Hepatocyte (in vitro differentiated cells): ENCODE data around the gene POGLUT2. TPM values are rescaled to one million over a fixed set of nuclear protein-coding genes. Genes with fewer than 3 reads are reported as not detected.

ENCODE experiments used
- DNase-seq: peaks from one replicate; pipeline ENCODE4 v3.0.0-alpha.2; 2016; ENCODE audit warnings: low spot score
- H2AFZ ChIP-seq: fragments of 200-600 bp; sonication (generic); 2 replicates; pipeline ENCODE4 v1.6.0; 2016; ENCODE audit warnings: antibody characterized with exemption, mild to moderate bottlenecking
- H3K27ac ChIP-seq: fragments of 200-600 bp; sonication (generic); 2 replicates; pipeline ENCODE4 v1.5.1; 2016; ENCODE audit warnings: mild to moderate bottlenecking
- H3K27me3 ChIP-seq: fragments of 200-600 bp; sonication (generic); 2 replicates; pipeline ENCODE4 v1.6.1; 2016
- H3K36me3 ChIP-seq: fragments of 200-600 bp; sonication (generic); replicated peaks from 2 replicates; pipeline ENCODE4 v1.5.1; 2016; ENCODE audit warnings: low read depth; ENCODE audit not compliant: insufficient read depth
- H3K4me1 ChIP-seq: fragments of 200-600 bp; sonication (generic); 2 replicates; pipeline ENCODE4 v1.5.1; 2016; ENCODE audit warnings: mild to moderate bottlenecking, moderate library complexity; ENCODE audit not compliant: insufficient read depth
- H3K4me2 ChIP-seq: fragments of 200-600 bp; sonication (generic); 2 replicates; pipeline ENCODE4 v1.6.0; 2016
- H3K4me3 ChIP-seq: fragments of 200-600 bp; sonication (generic); 2 replicates; pipeline ENCODE4 v1.5.1; 2016; ENCODE audit warnings: mild to moderate bottlenecking
- H3K79me2 ChIP-seq: fragments of 200-600 bp; sonication (generic); 2 replicates; pipeline ENCODE4 v1.6.0; 2017; ENCODE audit warnings: mild to moderate bottlenecking
- H3K9me2 ChIP-seq: fragments of 200-600 bp; sonication (generic); replicated peaks from 2 replicates; pipeline ENCODE4 v1.6.0; 2017; ENCODE audit warnings: mild to moderate bottlenecking; ENCODE audit not compliant: insufficient read depth
- H3K9me3 ChIP-seq: fragments of 200-600 bp; sonication (generic); 2 replicates; pipeline ENCODE4 v1.5.1; 2016; ENCODE audit warnings: low read depth, mild to moderate bottlenecking
- H4K20me1 ChIP-seq: fragments of 200-600 bp; sonication (generic); 2 replicates; pipeline ENCODE4 v1.6.0; 2016; ENCODE audit warnings: mild to moderate bottlenecking; ENCODE audit not compliant: insufficient read depth, poor library complexity, severe bottlenecking
- CTCF ChIP-seq: fragments of 200-600 bp; sonication (generic); IDR thresholded peaks from 2 replicates; pipeline ENCODE4 v1.5.1; 2016; ENCODE audit warnings: antibody characterized with exemption, mild to moderate bottlenecking; ENCODE audit not compliant: poor library complexity
- EZH2 ChIP-seq: fragments of 200-600 bp; sonication (generic); IDR thresholded peaks from 2 replicates; pipeline ENCODE4 v1.6.1; 2016; ENCODE audit warnings: antibody characterized with exemption, mild to moderate bottlenecking, borderline replicate concordance
- EZH2phosphoT487 ChIP-seq: fragments of 200-600 bp; sonication (generic); IDR thresholded peaks from one replicate; pipeline ENCODE4 v1.6.1; 2018; ENCODE audit warnings: antibody characterized with exemption, mild to moderate bottlenecking, low read depth, moderate library complexity; ENCODE audit not compliant: unreplicated experiment, severe bottlenecking
- WGBS: methylation state at CpG from one replicate; pipeline ENCODE4 v1.1.6; 2016; ENCODE audit warnings: low lambda C conversion rate; ENCODE audit errors: missing lambda C conversion rate; 5-methylcytosine and 5-hydroxymethylcytosine counted together
- polyA plus RNA-seq: library from polyadenylated mRNA; unstranded; fragments of >200 nt; fragmentation: Nextera tagmentation; extraction: Ambion mirVana; gene quantifications from 2 replicates; pipeline ENCODE4 v1.2.1, GENCODE V29; 2016
- total RNA-seq: library from RNA; depleted of rRNA; stranded (reverse); fragments of >200 nt; gene quantifications from 2 replicates; pipeline ENCODE4 v1.2.3, GENCODE V29; 2014

POGLUT2 gene
- total and polyA plus RNA-seq, 2 experiments from 2014 or later: 18.1 TPM

- Histone ChIP-seq H3K4me3 (no peak overlapping the region), H3K36me3 (no peaks in the 10 kb centered on the region), H3K27ac (no peak overlapping the region), H3K9me3 (no peaks in the 10 kb centered on the region), H3K9me2 (no peaks in the 10 kb centered on the region), H3K79me2 (no peaks in the 10 kb centered on the region), H3K4me2 (no peak overlapping the region), H3K27me3 (peaks cover 3% of the 10 kb centered on the region), H4K20me1 (no peaks in the 10 kb centered on the region), H3K4me1 (no peaks in the 10 kb centered on the region), H2AFZ (no peak overlapping the region)
- TF ChIP-seq EZH2 (no peak), EZH2phosphoT487 (no peak), CTCF (no peak)
- DNase-seq: no peak
- WGBS: 41% methylated on average over 1 of the region's 1 CpG
Observed at GRCh38 chr13:102742101-102742500, 56.7 kb downstream of the POGLUT2 start.

Other genes with a start within 250 kb of the POGLUT2 start
- 42.7 and 47.3 TPM in 2 replicates for gene TPP2, start 202.0 kb downstream of the POGLUT2 start, total RNA-seq
- gene TPP2, start 202.0 kb downstream of the POGLUT2 start, polyA plus RNA-seq: 15.0 and 18.1 TPM in 2 replicates
- not detected in 2 replicates for gene METTL21C, start 103.9 kb downstream of the POGLUT2 start, total RNA-seq
- 0.43 TPM in 1 of 2 replicates, not detected in the other for gene METTL21C, start 103.9 kb downstream of the POGLUT2 start, polyA plus RNA-seq
- 11.3 and 15.4 TPM in 2 replicates for gene TEX30, start 25.2 kb downstream of the POGLUT2 start, total RNA-seq
- gene TEX30, start 25.2 kb downstream of the POGLUT2 start, polyA plus RNA-seq: 14.6 and 20.6 TPM in 2 replicates
- 23.4 and 33.5 TPM in 2 replicates for gene BIVM, start 143 bp upstream of the POGLUT2 start, total RNA-seq
- gene BIVM, start 143 bp upstream of the POGLUT2 start, polyA plus RNA-seq: 10.7 and 16.9 TPM in 2 replicates
- 58.7 and 67.1 TPM in 2 replicates for gene ERCC5, start 47.1 kb upstream of the POGLUT2 start, total RNA-seq
- 31.3 and 34.4 TPM in 2 replicates for gene ERCC5, start 47.1 kb upstream of the POGLUT2 start, polyA plus RNA-seq